GM12878 (cell line): ENCODE results near the gene RPRD1B.

Source experiments
- ATF2 ChIP-seq: IDR thresholded peaks from 2 replicates; pipeline ENCODE4 v1.6.1; 2012; ENCODE audit warnings: low read length, inconsistent platforms
- BACH1 ChIP-seq: fragments of 450-650 bp; IDR thresholded peaks from 2 replicates; pipeline ENCODE4 v1.6.1; 2017; ENCODE audit warnings: mild to moderate bottlenecking, borderline replicate concordance
- CEBPB ChIP-seq, 2 experiments: fragments of 150-350 bp in 1 of 2; IDR thresholded peaks; 2 replicates each; pipeline ENCODE4 v1.6.1; 2012 to 2014; ENCODE audit warnings: low read depth in 2 of 2, low read length in 2 of 2, borderline replicate concordance in 1 of 2, inconsistent platforms in 1 of 2
- CTCF ChIP-seq, 3 experiments: IDR thresholded peaks in 2 of 3; conservative IDR thresholded peaks in 1 of 3; 2 replicates each; pipeline ENCODE4 v1.5.1; 2011; ENCODE audit warnings: low read depth in 3 of 3, low read length in 3 of 3, mild to moderate bottlenecking in 3 of 3, control low read depth in 2 of 3, moderate library complexity in 2 of 3, inconsistent platforms in 1 of 3, mixed read lengths in 1 of 3; ENCODE audit not compliant: control insufficient read depth in 2 of 3, insufficient read depth in 1 of 3; ENCODE audit errors: extremely low read depth in 1 of 3
- E2F4 ChIP-seq: IDR thresholded peaks from 2 replicates; pipeline ENCODE4 v1.6.1; 2012; ENCODE audit warnings: low read depth, low read length, improper control_type of control experiment
- ELK1 ChIP-seq: IDR thresholded peaks from 2 replicates; pipeline ENCODE4 v1.6.1; 2012; ENCODE audit warnings: low read depth, low read length, improper control_type of control experiment
- EP300 ChIP-seq, 2 experiments: fragments of 150-350 bp in 1 of 2; IDR thresholded peaks; 2 replicates each; pipeline ENCODE4 v1.6.1; 2011 to 2012; ENCODE audit warnings: low read depth in 2 of 2, low read length in 2 of 2, borderline replicate concordance in 1 of 2, improper control_type of control experiment in 1 of 2, inconsistent platforms in 1 of 2; ENCODE audit not compliant: control insufficient read depth in 1 of 2
- EZH2 ChIP-seq: IDR thresholded peaks from 2 replicates; pipeline ENCODE4 v1.6.1; 2012; ENCODE audit warnings: low read depth, mild to moderate bottlenecking, control low read depth, inconsistent platforms, low read length, borderline replicate concordance; ENCODE audit not compliant: control insufficient read depth
- HDAC2 ChIP-seq: fragments of 200-600 bp; sonication (generic); IDR thresholded peaks from 2 replicates; pipeline ENCODE4 v1.6.1; 2017
- IKZF1 ChIP-seq: fragments of 450-650 bp; conservative IDR thresholded peaks from 2 replicates; pipeline ENCODE4 v1.6.1; 2017; ENCODE audit warnings: antibody characterized with exemption, mild to moderate bottlenecking
- NBN ChIP-seq: fragments of 450-650 bp; IDR thresholded peaks from 2 replicates; pipeline ENCODE4 v1.6.1; 2016
- NR2F1 ChIP-seq: fragments of 450-650 bp; conservative IDR thresholded peaks from 2 replicates; pipeline ENCODE4 v1.6.1; 2017; ENCODE audit warnings: mild to moderate bottlenecking
- POLR2A ChIP-seq: IDR thresholded peaks from 2 replicates; pipeline ENCODE4 v1.6.1; 2011; ENCODE audit warnings: low read depth, mild to moderate bottlenecking, low read length
- TF ChIP-seq, protein P1 (sequence below): fragments of 450-650 bp; IDR thresholded peaks from 2 replicates; pipeline ENCODE4 v1.6.1; 2017; ENCODE audit warnings: mild to moderate bottlenecking, moderate library complexity

GRCh38 chr20:38078084-38078483 is 44.5 kb downstream of the RPRD1B start:
- TF ChIP-seq EP300 (IDR thresholded peaks at IDR 0.05; ENCODE audit: borderline replicate concordance in 1 of 2, control insufficient read depth in 1 of 2, low read depth in 2 of 2, low read length in 2 of 2) (no peak), NBN (no peak), NR2F1 (no peak), E2F4 (no peak), POLR2A (no peak), ATF2 (no peak), BACH1 (no peak), HDAC2 (no peak), CTCF (IDR thresholded peaks at IDR 0.05 in 2 of 3, conservative IDR thresholded peaks at IDR 0.05 in 1 of 3; ENCODE audit: control insufficient read depth in 2 of 3, extremely low read depth in 1 of 3, insufficient read depth in 1 of 3, low read depth in 3 of 3, low read length in 3 of 3) (no peak), EZH2 (no peak), IKZF1 (no peak), CEBPB (IDR thresholded peaks at IDR 0.05; ENCODE audit: borderline replicate concordance in 1 of 2, low read depth in 2 of 2, low read length in 2 of 2) (no peak), ELK1 (no peak)
- TF ChIP-seq, protein P1, sequence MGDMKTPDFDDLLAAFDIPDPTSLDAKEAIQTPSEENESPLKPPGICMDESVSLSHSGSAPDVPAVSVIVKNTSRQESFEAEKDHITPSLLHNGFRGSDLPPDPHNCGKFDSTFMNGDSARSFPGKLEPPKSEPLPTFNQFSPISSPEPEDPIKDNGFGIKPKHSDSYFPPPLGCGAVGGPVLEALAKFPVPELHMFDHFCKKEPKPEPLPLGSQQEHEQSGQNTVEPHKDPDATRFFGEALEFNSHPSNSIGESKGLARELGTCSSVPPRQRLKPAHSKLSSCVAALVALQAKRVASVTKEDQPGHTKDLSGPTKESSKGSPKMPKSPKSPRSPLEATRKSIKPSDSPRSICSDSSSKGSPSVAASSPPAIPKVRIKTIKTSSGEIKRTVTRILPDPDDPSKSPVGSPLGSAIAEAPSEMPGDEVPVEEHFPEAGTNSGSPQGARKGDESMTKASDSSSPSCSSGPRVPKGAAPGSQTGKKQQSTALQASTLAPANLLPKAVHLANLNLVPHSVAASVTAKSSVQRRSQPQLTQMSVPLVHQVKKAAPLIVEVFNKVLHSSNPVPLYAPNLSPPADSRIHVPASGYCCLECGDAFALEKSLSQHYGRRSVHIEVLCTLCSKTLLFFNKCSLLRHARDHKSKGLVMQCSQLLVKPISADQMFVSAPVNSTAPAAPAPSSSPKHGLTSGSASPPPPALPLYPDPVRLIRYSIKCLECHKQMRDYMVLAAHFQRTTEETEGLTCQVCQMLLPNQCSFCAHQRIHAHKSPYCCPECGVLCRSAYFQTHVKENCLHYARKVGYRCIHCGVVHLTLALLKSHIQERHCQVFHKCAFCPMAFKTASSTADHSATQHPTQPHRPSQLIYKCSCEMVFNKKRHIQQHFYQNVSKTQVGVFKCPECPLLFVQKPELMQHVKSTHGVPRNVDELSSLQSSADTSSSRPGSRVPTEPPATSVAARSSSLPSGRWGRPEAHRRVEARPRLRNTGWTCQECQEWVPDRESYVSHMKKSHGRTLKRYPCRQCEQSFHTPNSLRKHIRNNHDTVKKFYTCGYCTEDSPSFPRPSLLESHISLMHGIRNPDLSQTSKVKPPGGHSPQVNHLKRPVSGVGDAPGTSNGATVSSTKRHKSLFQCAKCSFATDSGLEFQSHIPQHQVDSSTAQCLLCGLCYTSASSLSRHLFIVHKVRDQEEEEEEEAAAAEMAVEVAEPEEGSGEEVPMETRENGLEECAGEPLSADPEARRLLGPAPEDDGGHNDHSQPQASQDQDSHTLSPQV: no peak
